Erythroblast (primary cell): Measurements from ENCODE around the gene AKT1S1.

Source experiments
- DNase-seq, 2 experiments: peaks; one replicate each; lab custom pipeline; 2025; lab: John Stamatoyannopoulos, UW
- GATA1 ChIP-seq: IDR thresholded peaks from 2 replicates; pipeline ENCODE4 v1.6.1; 2011; ENCODE audit warnings: low read depth, mild to moderate bottlenecking, control low read depth, low read length, moderate library complexity
- POLR2A ChIP-seq: IDR thresholded peaks from 2 replicates; pipeline ENCODE4 v1.6.1; 2011; ENCODE audit warnings: mild to moderate bottlenecking, low read length

Gene AKT1S1

GRCh38 chr19:49861541-49862378 is 15.4 kb downstream of the AKT1S1 start:
- DNase-seq = no peak
- TF ChIP-seq GATA1 (no peak), POLR2A (no peak)

GRCh38 chr19:49861107-49861506 is 16.0 kb downstream of the AKT1S1 start:
- TF ChIP-seq GATA1 = no peak
- TF ChIP-seq POLR2A = no peak
- no peak for DNase-seq

DNA sequence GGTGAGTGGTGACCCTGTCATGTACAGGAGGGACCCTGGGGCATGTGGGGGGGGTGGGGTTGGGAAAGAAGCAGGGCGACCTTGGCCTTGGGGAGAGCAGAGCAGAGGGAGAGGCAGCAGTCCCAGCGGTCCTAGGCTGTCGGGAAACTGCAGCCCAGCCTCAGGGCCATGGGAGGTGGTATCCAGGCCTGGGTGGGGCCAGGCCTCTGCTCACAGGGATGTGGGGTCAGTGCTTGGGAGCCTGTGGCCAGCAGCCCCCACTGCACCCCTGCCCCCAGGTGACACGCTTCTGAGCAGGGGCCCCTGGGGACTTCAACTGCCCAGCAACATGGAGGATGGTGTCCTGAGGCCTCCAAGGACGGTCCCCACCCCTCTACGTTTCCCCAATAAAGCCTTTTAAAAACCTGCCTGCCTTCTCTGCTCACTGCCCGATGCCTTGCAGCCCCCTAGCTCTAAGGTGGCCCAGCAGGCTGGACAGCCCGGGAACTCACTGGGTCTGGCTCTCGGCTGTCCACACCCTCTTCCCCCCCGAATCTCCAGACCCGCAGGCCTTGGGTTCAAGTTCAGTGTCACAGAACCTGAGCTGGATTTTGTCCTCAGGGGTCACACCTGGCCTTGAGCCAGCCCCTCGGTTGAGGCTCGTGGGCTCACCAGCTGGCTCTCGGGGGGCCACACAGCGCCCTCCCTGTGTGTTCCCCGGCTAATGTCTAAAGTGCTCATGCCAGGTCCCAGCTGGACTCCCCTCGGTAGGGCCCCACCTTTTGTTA is 16.6 kb downstream of the AKT1S1 start:
- DNase-seq = no peak
- TF ChIP-seq POLR2A (no peak), GATA1 (no peak)

GRCh38 chr19:49859682-49860335 is 17.3 kb downstream of the AKT1S1 start:
- DNase-seq = no peak
- no peak for TF ChIP-seq GATA1
- peak; percentile 0 for TF ChIP-seq POLR2A

GRCh38 chr19:49858088-49858985 is 18.8 kb downstream of the AKT1S1 start:
- DNase-seq = no peak
- TF ChIP-seq POLR2A = no peak
- no peak for TF ChIP-seq GATA1

GRCh38 chr19:49857838-49858087 is 19.4 kb downstream of the AKT1S1 start:
- DNase-seq = no peak
- TF ChIP-seq POLR2A (peak; percentile 17), GATA1 (no peak)

DNA sequence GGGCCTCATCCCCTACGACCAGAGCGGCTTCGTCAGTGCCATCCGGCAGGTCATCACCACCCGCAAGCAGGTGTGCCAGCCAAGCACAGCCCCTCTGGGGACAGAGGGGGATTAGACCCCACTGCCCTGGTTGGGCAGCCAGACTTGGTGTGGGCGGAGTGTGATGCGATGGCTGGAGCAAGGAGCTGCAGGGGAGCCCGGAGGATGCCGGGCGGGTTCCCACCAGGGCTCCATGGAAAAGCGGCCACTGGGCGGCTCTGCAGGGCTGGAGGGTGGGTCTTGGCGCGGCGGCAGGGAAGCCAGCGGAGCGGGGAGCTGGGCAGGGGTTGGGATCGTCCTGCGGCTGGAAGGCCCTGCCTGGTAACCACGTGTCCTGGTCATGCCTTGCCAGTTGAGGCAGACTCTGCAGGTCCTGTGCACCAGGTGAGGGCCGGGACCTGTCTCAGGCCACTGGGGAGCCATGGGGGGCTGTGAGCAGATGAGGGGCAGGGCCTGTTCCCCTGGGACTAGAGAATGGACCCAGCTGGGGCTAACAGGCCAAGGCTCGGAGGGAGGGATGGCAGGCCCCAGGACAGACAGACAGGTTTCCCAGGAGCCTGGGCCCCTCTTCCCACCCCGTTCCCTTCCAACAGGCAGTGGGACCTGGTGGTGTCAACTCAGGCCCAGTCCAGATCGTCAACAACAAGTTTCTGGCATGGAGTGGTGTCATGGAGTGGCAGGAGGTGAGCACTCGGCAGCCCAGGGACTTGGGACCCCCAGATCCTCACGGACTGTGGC is 19.9 kb downstream of the AKT1S1 start:
- TF ChIP-seq GATA1 (no peak), POLR2A (no peak)
- no peak for DNase-seq

- TF ChIP-seq POLR2A = no peak
- no peak for TF ChIP-seq GATA1
- DNase-seq = no peak
Observed at GRCh38 chr19:49856574-49857021, 20.6 kb downstream of the AKT1S1 start.

DNA sequence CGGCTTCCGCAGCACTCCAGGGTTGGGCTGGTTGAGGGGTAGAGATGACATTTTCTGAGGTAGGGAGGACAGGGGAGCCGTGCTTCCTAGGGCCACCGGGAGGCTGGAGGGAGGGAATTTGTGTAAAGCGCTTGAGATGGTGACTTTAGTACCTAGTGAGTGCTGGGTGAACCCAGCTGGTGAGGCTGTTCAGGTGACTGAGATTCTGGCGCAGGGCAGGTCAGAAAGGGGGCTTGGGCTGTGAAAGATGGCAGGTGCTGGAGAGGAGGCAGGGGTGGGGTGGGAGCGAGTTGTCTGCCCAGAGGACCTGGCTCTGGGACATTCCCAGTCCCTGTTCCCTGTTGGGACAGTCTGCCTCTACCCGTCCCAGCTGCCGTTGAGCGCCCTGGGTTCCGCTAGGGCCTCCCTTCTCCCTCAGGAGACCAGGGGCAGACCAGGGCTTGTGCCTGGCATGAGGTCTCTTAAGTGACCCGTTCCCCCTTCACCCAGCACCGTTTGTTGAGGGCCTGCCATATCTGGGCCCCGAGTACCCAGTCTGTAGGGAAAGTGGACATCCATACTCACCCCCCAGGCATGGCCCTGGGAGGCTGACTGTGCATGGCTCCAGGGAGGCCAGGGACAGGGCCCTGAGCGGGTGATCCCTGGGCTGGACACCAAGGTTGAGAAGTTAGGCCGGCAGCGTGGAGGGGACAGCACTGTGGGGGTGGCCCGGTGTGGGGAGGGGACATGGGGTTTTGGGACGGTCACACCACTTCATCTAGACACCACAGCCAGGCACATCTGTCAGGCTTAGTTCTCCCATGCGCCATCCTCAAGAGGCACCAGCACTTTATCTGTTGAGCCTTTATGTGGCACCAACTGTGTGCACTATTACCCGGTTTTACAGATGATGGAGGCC is 21.2 kb downstream of the AKT1S1 start:
- no peak for TF ChIP-seq GATA1
- TF ChIP-seq POLR2A = peak; percentile 47
- DNase-seq = no peak

GRCh38 chr19:49855277-49855675 is 21.9 kb downstream of the AKT1S1 start:
- DNase-seq = no peak
- TF ChIP-seq GATA1 (no peak), POLR2A (no peak)
